Measurements from ENCODE around the gene HBD. TPM values are rescaled to one million over a fixed set of nuclear protein-coding genes. Genes with fewer than 3 reads are reported as not detected.

Gene HBD
- total RNA-seq, 2 donors from 2014 or later = not detected

GRCh38 chr11:5282628-5283027, 48.3 kb upstream of the HBD start:
- no peaks in the 10 kb centered on the region for H3K36me3 ChIP-seq (ENCODE audit: control insufficient read depth, insufficient read depth, low read length)
- Mint-ChIP-seq H3K4me1 (peaks cover 12% of the 10 kb centered on the region), H3K9me3 (no peaks in the 10 kb centered on the region), H3K27ac (no peak overlapping the region), H3K36me3 (ENCODE audit: low read depth) (no peaks in the 10 kb centered on the region), H3K27me3 (ENCODE audit: insufficient read depth) (no peaks in the 10 kb centered on the region), H3K4me3 (no peak overlapping the region)
- no peak overlapping the region for H3K9ac ChIP-seq (ENCODE audit: extremely low read depth, low read length, poor library complexity, severe bottlenecking)
- no peak for DNase-seq
- no peaks in the 10 kb centered on the region for H3K27me3 ChIP-seq (ENCODE audit: control insufficient read depth, insufficient read depth, low read length, poor library complexity, severe bottlenecking)
- H3K9me3 ChIP-seq (ENCODE audit: control insufficient read depth, low read length) = no peaks in the 10 kb centered on the region
- H3K4me3 ChIP-seq (ENCODE audit: low read length) = no peak overlapping the region
- H3K4me1 ChIP-seq (ENCODE audit: control insufficient read depth, insufficient read depth, low read length) = peaks cover 2% of the 10 kb centered on the region
- no peak for TF ChIP-seq CTCF (conservative IDR thresholded peaks at IDR 0.05)
- no peak overlapping the region for H3K27ac ChIP-seq (ENCODE audit: low read depth, low read length)
- WGBS, 2 experiments (ENCODE audit: insufficient coverage in 1 of 2, insufficient read length in 1 of 2) = 94% methylated on average over 2 of the region's 2 CpGs; no CpG with 5 or more reads in 1 of the 2 experiments

- Mint-ChIP-seq H3K4me1 (peaks cover 12% of the 10 kb centered on the region), H3K36me3 (ENCODE audit: low read depth) (no peaks in the 10 kb centered on the region), H3K4me3 (no peak overlapping the region), H3K9me3 (no peaks in the 10 kb centered on the region), H3K27ac (no peak overlapping the region), H3K27me3 (ENCODE audit: insufficient read depth) (no peaks in the 10 kb centered on the region)
- H3K9ac ChIP-seq (ENCODE audit: extremely low read depth, low read length, poor library complexity, severe bottlenecking) = no peak overlapping the region
- no peak for TF ChIP-seq CTCF (conservative IDR thresholded peaks at IDR 0.05)
- peaks cover 2% of the 10 kb centered on the region for H3K4me1 ChIP-seq (ENCODE audit: control insufficient read depth, insufficient read depth, low read length)
- H3K27me3 ChIP-seq (ENCODE audit: control insufficient read depth, insufficient read depth, low read length, poor library complexity, severe bottlenecking) = no peaks in the 10 kb centered on the region
- H3K4me3 ChIP-seq (ENCODE audit: low read length) = no peak overlapping the region
- no peak overlapping the region for H3K27ac ChIP-seq (ENCODE audit: low read depth, low read length)
- no peaks in the 10 kb centered on the region for H3K9me3 ChIP-seq (ENCODE audit: control insufficient read depth, low read length)
- DNase-seq = no peak
- no peaks in the 10 kb centered on the region for H3K36me3 ChIP-seq (ENCODE audit: control insufficient read depth, insufficient read depth, low read length)
Observed at GRCh38 chr11:5281596-5281995, 47.3 kb upstream of the HBD start.

- Histone ChIP-seq H3K27ac (ENCODE audit: low read depth, low read length) (no peak overlapping the region), H3K9ac (ENCODE audit: extremely low read depth, low read length, poor library complexity, severe bottlenecking) (no peak overlapping the region), H3K4me1 (ENCODE audit: control insufficient read depth, insufficient read depth, low read length) (peaks cover 2% of the 10 kb centered on the region), H3K36me3 (ENCODE audit: control insufficient read depth, insufficient read depth, low read length) (no peaks in the 10 kb centered on the region), H3K4me3 (ENCODE audit: low read length) (no peak overlapping the region), H3K9me3 (ENCODE audit: control insufficient read depth, low read length) (no peaks in the 10 kb centered on the region), H3K27me3 (ENCODE audit: control insufficient read depth, insufficient read depth, low read length, poor library complexity, severe bottlenecking) (no peaks in the 10 kb centered on the region)
- Mint-ChIP-seq H3K4me1 (peaks cover 16% of the 10 kb centered on the region), H3K4me3 (no peak overlapping the region), H3K27ac (peak overlapping the region; percentile 70), H3K9me3 (no peaks in the 10 kb centered on the region), H3K27me3 (ENCODE audit: insufficient read depth) (no peaks in the 10 kb centered on the region), H3K36me3 (ENCODE audit: low read depth) (no peaks in the 10 kb centered on the region)
- peak; percentile 88 for DNase-seq
- 76 to 78% methylated on average over 3 of the region's 3 CpGs for WGBS, 2 experiments (ENCODE audit: insufficient coverage in 1 of 2, insufficient read length in 1 of 2)
- no peak for TF ChIP-seq CTCF (conservative IDR thresholded peaks at IDR 0.05)
Observed at GRCh38 chr11:5280582-5281102, 46.4 kb upstream of the HBD start.
